ENCODE data around the gene SP6.

The SP6 gene

GRCh38 chr17:47850692-47851573, at the start of gene SP6:
TSS of gene SP6 (minus strand) at chr17:47851163. CDS start at chr17:47848429, 2,734 bp downstream.
- DNase-seq (ENCODE audit: low read depth) = peak; percentile 49

- no peak for DNase-seq (ENCODE audit: low read depth)
Measured at GRCh38 chr17:47899643-47900042, 48.7 kb upstream of the SP6 start.

GRCh38 chr17:47898241-47898640, 47.3 kb upstream of the SP6 start:
- DNase-seq (ENCODE audit: low read depth) = no peak

GRCh38 chr17:47897561-47897960, 46.6 kb upstream of the SP6 start:
- no peak for DNase-seq (ENCODE audit: low read depth)

- no peak for DNase-seq (ENCODE audit: low read depth)
Measured at GRCh38 chr17:47896672-47897490, 45.9 kb upstream of the SP6 start.

- peak; percentile 98 for DNase-seq (ENCODE audit: low read depth)
Measured at GRCh38 chr17:47895856-47896671, 45.1 kb upstream of the SP6 start, which contains the start of gene SP2. TSS of gene SP2 (plus strand) at chr17:47896236. CDS start at chr17:47896287, 51 bp downstream.

GRCh38 chr17:47895347-47895855, 44.4 kb upstream of the SP6 start:
- no peak for DNase-seq (ENCODE audit: low read depth)

- DNase-seq (ENCODE audit: low read depth) = no peak
Measured at GRCh38 chr17:47894498-47895346, 43.8 kb upstream of the SP6 start.

- DNase-seq (ENCODE audit: low read depth) = no peak
Measured at GRCh38 chr17:47891545-47892088, 40.7 kb upstream of the SP6 start.

GRCh38 chr17:47889734-47890529, 39.0 kb upstream of the SP6 start:
- DNase-seq (ENCODE audit: low read depth) = peak; percentile 82

GRCh38 chr17:47888293-47888692, 37.3 kb upstream of the SP6 start:
- no peak for DNase-seq (ENCODE audit: low read depth)

GRCh38 chr17:47884905-47885730, 34.2 kb upstream of the SP6 start:
- DNase-seq (ENCODE audit: low read depth) = no peak

- DNase-seq (ENCODE audit: low read depth) = no peak
Measured at GRCh38 chr17:47884427-47884740, 33.4 kb upstream of the SP6 start.

- DNase-seq (ENCODE audit: low read depth) = no peak
Measured at GRCh38 chr17:47883589-47884426, 32.8 kb upstream of the SP6 start.

GRCh38 chr17:47882695-47883588, 32.0 kb upstream of the SP6 start:
- DNase-seq (ENCODE audit: low read depth) = no peak

GRCh38 chr17:47882247-47882646, 31.3 kb upstream of the SP6 start:
- no peak for DNase-seq (ENCODE audit: low read depth)

Data from activated T-helper 1 cell treated with Interleukin-2 at 50 U/mL for 16 hours (primary cell).